SKM-1 (cell line): ENCODE results near the gene OOSP3.

Source experiments
- DNase-seq: peaks from one replicate; lab custom pipeline; 2025; ENCODE audit not compliant: unreplicated experiment; lab: John Stamatoyannopoulos, UW

OOSP3 gene

GRCh38 chr11:59943997-59944714 is 65.6 kb downstream of the OOSP3 start:
- DNase-seq, result no peak

GRCh38 chr11:59944720-59945119 is 66.1 kb downstream of the OOSP3 start:
- no peak for DNase-seq
